ENCODE measurements around the gene MUC5AC.
"Not testable (repeated sequence)": the region's sequence is repeated elsewhere in the genome, so short reads cannot be mapped to it uniquely, and the experiment has no call there.

MUC5AC gene

GRCh38 chr11:1181420-1181819 lies 23.7 kb downstream of the MUC5AC start:
- no peak for DNase-seq (ENCODE audit: low read depth)
- TF ChIP-seq CTCF (conservative IDR thresholded peaks at IDR 0.05; ENCODE audit: low read length): no peak
- no peak overlapping the region for H3K4me3 ChIP-seq (ENCODE audit: low read length)

GRCh38 chr11:1181853-1182535 lies 24.2 kb downstream of the MUC5AC start:
- H3K4me3 ChIP-seq (ENCODE audit: low read length): no peak overlapping the region
- DNase-seq (ENCODE audit: low read depth): no peak
- no peak for TF ChIP-seq CTCF (conservative IDR thresholded peaks at IDR 0.05; ENCODE audit: low read length)

GRCh38 chr11:1184139-1184538 lies 26.4 kb downstream of the MUC5AC start:
- H3K4me3 ChIP-seq (ENCODE audit: low read length); DNase-seq (ENCODE audit: low read depth): not testable (repeated sequence)

DNA sequence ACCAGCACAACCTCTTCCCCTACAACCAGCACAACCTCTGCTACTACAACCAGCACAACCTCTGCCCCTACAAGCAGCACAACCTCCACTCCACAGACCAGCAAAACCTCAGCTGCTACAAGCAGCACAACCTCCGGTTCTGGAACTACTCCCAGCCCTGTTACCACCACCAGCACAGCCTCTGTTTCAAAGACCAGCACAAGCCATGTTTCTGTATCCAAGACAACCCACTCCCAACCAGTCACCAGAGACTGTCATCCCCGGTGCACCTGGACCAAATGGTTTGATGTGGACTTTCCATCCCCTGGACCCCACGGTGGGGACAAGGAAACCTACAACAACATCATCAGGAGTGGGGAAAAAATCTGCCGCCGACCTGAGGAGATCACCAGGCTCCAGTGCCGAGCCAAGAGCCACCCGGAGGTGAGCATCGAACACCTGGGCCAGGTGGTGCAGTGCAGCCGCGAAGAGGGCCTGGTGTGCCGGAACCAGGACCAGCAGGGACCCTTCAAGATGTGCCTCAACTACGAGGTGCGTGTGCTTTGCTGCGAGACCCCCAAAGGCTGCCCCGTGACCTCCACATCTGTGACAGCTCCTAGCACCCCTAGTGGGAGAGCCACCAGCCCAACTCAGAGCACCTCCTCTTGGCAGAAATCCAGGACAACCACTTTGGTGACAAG lies 30.8 kb downstream of the MUC5AC start:
- not testable (repeated sequence) for H3K4me3 ChIP-seq (ENCODE audit: low read length); DNase-seq (ENCODE audit: low read depth)

GRCh38 chr11:1189816-1190215 lies 32.1 kb downstream of the MUC5AC start:
- H3K4me3 ChIP-seq (ENCODE audit: low read length); DNase-seq (ENCODE audit: low read depth): not testable (repeated sequence)

GRCh38 chr11:1191786-1192470 lies 34.2 kb downstream of the MUC5AC start:
- not testable (repeated sequence) for H3K4me3 ChIP-seq (ENCODE audit: low read length); DNase-seq (ENCODE audit: low read depth)

- no peak for DNase-seq (ENCODE audit: low read depth)
- no peak overlapping the region for H3K4me3 ChIP-seq (ENCODE audit: low read length)
- TF ChIP-seq CTCF (conservative IDR thresholded peaks at IDR 0.05; ENCODE audit: low read length): no peak
Measured at GRCh38 chr11:1192741-1193325, 35.1 kb downstream of the MUC5AC start.

DNA sequence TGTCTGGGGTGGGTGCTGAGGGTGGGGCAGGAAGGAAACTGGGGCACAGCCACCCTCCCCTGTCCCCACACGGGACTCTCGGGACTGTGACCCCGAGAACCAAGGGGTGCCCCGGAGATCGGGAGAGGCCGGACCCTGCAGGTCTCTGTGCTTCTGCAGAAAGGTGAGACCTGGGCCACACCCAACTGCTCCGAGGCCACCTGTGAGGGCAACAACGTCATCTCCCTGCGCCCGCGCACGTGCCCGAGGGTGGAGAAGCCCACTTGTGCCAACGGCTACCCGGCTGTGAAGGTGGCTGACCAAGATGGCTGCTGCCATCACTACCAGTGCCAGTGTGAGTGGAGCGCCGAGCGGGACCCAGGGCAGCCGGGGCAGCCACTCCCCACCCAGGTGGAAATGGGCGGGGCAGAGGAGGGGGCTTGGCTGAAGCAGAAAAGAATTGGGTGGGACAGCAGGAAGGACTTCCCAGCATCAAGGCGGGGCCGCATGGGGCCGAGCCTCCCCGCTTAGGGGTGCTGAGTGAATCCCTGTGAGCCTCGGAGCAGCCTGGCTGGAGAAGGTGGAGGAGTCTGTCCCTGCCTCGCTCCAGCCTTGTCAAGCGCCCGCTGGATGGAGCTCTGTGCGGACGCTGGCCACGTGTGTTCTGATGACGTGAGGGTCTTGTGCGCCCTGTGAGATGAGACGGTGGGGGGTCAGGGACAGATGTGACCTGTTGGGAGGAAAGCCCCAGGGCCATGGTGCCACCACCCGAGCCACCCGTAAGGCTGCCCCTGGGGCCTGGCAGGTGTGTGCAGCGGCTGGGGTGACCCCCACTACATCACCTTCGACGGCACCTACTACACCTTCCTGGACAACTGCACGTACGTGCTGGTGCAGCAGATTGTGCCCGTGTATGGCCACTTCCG lies 35.8 kb downstream of the MUC5AC start:
- H3K4me3 ChIP-seq (ENCODE audit: low read length): no peak overlapping the region
- DNase-seq (ENCODE audit: low read depth): no peak
- TF ChIP-seq CTCF (conservative IDR thresholded peaks at IDR 0.05; ENCODE audit: low read length): no peak
